MCF 10A (cell line): ENCODE data around the gene ST14. TPM values are rescaled to one million over a fixed set of nuclear protein-coding genes. Genes with fewer than 3 reads are reported as not detected.

Experiments used
- BruUV-seq: library from RNA; stranded (reverse); fragments of 400-500 nt; replicated peaks from 2 replicates; lab custom pipeline; 2021; lab: Mats Ljungman, UMichigan
- CTCF ChIA-PET: fragments of 300-600 bp; sonication (Branson Sonifier 250); formaldehyde crosslinking; extraction: SDS; loops from one replicate; lab custom pipeline; 2021; ENCODE audit warnings: antibody characterized with exemption, inconsistent platforms; lab: Yijun Ruan, JAX
- POLR2A ChIA-PET: fragments of 300-600, 350-650 bp; sonication (Branson Sonifier 250); formaldehyde crosslinking; extraction: SDS; loops from one replicate; lab custom pipeline; 2020; ENCODE audit warnings: antibody characterized with exemption, inconsistent platforms; lab: Yijun Ruan, JAX
- DNase-seq: peaks from one replicate; pipeline ENCODE4 v3.0.0-alpha.2; 2018; ENCODE audit not compliant: unreplicated experiment
- H3K27ac Mint-ChIP-seq: one replicate; pipeline ENCODE4 v1.8.0; 2022; ENCODE audit warnings: mild to moderate bottlenecking, low read depth, mixed read lengths; ENCODE audit not compliant: unreplicated experiment
- H3K27me3 Mint-ChIP-seq: one replicate; pipeline ENCODE4 v1.8.0; 2022; ENCODE audit warnings: mixed read lengths; ENCODE audit not compliant: insufficient read depth, unreplicated experiment
- H3K36me3 Mint-ChIP-seq: one replicate; pipeline ENCODE4 v1.8.0; 2022; ENCODE audit warnings: mild to moderate bottlenecking, moderate library complexity, mixed read lengths; ENCODE audit not compliant: insufficient read depth, unreplicated experiment
- H3K4me1 Mint-ChIP-seq: one replicate; pipeline ENCODE4 v1.8.0; 2022; ENCODE audit warnings: mixed read lengths; ENCODE audit not compliant: insufficient read depth, unreplicated experiment
- H3K4me3 Mint-ChIP-seq: one replicate; pipeline ENCODE4 v1.8.0; 2022; ENCODE audit warnings: mild to moderate bottlenecking, moderate library complexity, mixed read lengths; ENCODE audit not compliant: unreplicated experiment
- H3K9me3 Mint-ChIP-seq: one replicate; pipeline ENCODE4 v1.8.0; 2022; ENCODE audit warnings: mixed read lengths; ENCODE audit not compliant: unreplicated experiment
- CTCF ChIP-seq: fragments of 200-600 bp; IDR thresholded peaks from one replicate; pipeline ENCODE4 v1.8.0; 2022; ENCODE audit warnings: antibody characterized with exemption, mild to moderate bottlenecking; ENCODE audit not compliant: unreplicated experiment
- intact Hi-C: fragments of 100-400 bp; cut with micrococcal nuclease; formaldehyde crosslinking; loops from 2 replicates; pipeline ENCODE4 v1.14.1; 2022
- total RNA-seq: library from RNA; stranded (reverse); gene quantifications from 2 replicates; pipeline ENCODE4 v1.2.3, GENCODE V29; 2022

ST14 gene
- total RNA-seq, 1 experiment from 2014 or later: 27.2 TPM

- H3K36me3 Mint-ChIP-seq: peaks cover 4% of the 10 kb centered on the region
- H3K4me3 Mint-ChIP-seq: no peak overlapping the region
- H3K9me3 Mint-ChIP-seq: no peaks in the 10 kb centered on the region
- intact Hi-C loops: no loop called here
- TF ChIP-seq CTCF: no peak
- no peak overlapping the region for H3K27ac Mint-ChIP-seq
- no peaks in the 10 kb centered on the region for H3K4me1 Mint-ChIP-seq
- CTCF ChIA-PET: interaction anchor here (0.6 to 1.4 kb wide), 4 partner anchors 13 to 694 kb away, joined by 3 to 4 read pairs (median 3); no protein-coding TSS in a partner anchor
- DNase-seq: no peak
- H3K27me3 Mint-ChIP-seq: no peaks in the 10 kb centered on the region
- POLR2A ChIA-PET: no interaction called here
- no TSS peak for BruUV-seq
These were observed 40.2 kb downstream of the ST14 start for GRCh38 chr11:130199792-130200191.

GRCh38 chr11:130201026-130201425 lies 41.4 kb downstream of the ST14 start:
- H3K4me1 Mint-ChIP-seq: no peaks in the 10 kb centered on the region
- no peaks in the 10 kb centered on the region for H3K9me3 Mint-ChIP-seq
- ChIA-PET POLR2A (no interaction called here), CTCF (interaction anchor here (0.6 to 4.9 kb wide), 4 partner anchors 12 to 278 kb away, joined by 3 to 33 read pairs (median 3); no protein-coding TSS in a partner anchor)
- peaks cover 4% of the 10 kb centered on the region for H3K36me3 Mint-ChIP-seq
- DNase-seq: no peak
- no peak overlapping the region for H3K4me3 Mint-ChIP-seq
- no TSS peak for BruUV-seq
- TF ChIP-seq CTCF: no peak
- no peak overlapping the region for H3K27ac Mint-ChIP-seq
- H3K27me3 Mint-ChIP-seq: no peaks in the 10 kb centered on the region
- intact Hi-C loops: no loop called here

GRCh38 chr11:130202009-130202817 lies 42.6 kb downstream of the ST14 start:
- DNase-seq: no peak
- POLR2A ChIA-PET: no interaction called here
- no peaks in the 10 kb centered on the region for H3K36me3 Mint-ChIP-seq
- no peaks in the 10 kb centered on the region for H3K9me3 Mint-ChIP-seq
- no peak for TF ChIP-seq CTCF
- CTCF ChIA-PET: interaction anchor here (0.5 to 4.9 kb wide), 4 partner anchors 11 to 660 kb away, joined by 3 to 33 read pairs (median 3); no protein-coding TSS in a partner anchor
- intact Hi-C loops: no loop called here
- H3K4me1 Mint-ChIP-seq: no peaks in the 10 kb centered on the region
- no peak overlapping the region for H3K27ac Mint-ChIP-seq
- no TSS peak for BruUV-seq
- H3K4me3 Mint-ChIP-seq: no peak overlapping the region
- no peaks in the 10 kb centered on the region for H3K27me3 Mint-ChIP-seq

- DNase-seq: no peak
- no TSS peak for BruUV-seq
- H3K4me1 Mint-ChIP-seq: no peaks in the 10 kb centered on the region
- no peaks in the 10 kb centered on the region for H3K36me3 Mint-ChIP-seq
- H3K4me3 Mint-ChIP-seq: no peak overlapping the region
- ChIA-PET POLR2A (no interaction called here), CTCF (interaction anchor here (0.5 to 4.9 kb wide), 6 partner anchors 9 to 659 kb away, joined by 3 to 33 read pairs (median 3); no protein-coding TSS in a partner anchor)
- H3K27me3 Mint-ChIP-seq: no peaks in the 10 kb centered on the region
- intact Hi-C loops: no loop called here
- no peak for TF ChIP-seq CTCF
- no peaks in the 10 kb centered on the region for H3K9me3 Mint-ChIP-seq
- H3K27ac Mint-ChIP-seq: no peak overlapping the region
These were observed 43.5 kb downstream of the ST14 start for GRCh38 chr11:130202818-130203689.
